ENCODE data around the gene DAG1. TPM values are rescaled to one million over a fixed set of nuclear protein-coding genes. Genes with fewer than 3 reads are reported as not detected.

Gene DAG1
- total RNA-seq, 1 donor from 2014 or later = 21.2 TPM

GRCh38 chr3:49554633-49555265, 84.7 kb downstream of the DAG1 start:
- no peak for DNase-seq

DNA sequence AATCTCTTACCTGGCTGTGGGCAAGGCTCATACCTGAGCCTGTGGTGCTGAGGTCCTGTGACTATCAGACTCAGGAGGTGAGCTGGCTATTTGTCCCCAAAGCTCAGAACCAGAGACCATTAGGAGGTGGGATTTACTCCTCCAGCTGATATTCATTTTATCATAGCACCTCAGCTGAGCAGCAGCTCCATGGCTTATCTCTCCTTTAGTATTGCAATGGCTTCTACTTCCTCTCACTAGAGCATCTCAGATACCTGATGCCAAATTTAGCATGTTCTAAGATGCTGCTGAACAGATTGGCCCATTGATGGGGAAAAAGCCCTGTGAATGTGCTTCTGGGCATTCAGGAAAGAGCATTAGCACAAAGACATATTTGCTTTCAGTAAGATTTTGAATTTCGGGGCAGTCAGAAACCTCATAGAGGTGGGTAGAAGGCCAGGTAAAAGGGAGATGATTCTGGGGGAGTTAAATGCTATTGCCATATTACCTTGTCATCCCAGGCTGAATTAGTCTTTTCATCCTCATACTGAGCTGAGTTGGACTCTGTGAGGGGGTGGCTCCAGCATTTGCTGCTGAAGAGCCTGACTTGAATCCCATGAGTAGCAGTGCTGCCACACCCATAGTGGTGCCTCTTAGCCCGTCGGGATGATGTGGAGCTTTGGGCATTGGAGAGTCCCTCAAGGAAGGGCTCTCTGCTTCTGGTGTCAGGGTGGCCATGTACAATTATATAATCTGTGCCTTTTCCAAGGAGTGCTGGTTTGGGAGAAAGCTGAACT, 86.6 kb downstream of the DAG1 start:
- DNase-seq = no peak

DNA sequence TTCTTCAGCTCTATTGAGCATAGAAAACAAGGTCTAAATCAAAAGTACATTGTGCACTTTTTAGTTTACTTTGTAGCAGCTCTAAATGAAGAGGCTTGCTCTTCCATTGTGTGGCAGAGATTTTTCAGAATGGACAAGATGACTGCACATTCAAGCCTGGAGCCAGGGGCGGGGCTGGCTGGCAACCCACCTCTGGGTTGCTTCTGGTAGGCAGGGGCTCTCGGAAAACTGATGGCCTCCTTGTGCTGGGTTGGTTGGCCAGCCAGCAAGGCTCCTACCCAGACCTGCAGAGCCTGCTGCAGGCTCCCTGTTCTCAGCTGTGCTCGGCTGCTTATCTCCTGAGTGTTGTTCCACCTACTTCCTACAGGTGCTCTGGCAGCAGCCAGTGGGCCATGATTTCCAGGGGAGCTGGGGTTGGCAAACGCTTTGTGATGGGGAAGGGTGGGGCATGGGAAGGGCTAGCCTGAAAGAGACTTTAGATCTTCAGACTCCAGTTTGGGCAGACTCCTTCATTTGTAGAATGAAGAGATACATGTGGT, 93.0 kb downstream of the DAG1 start:
- no peak for DNase-seq

DNA sequence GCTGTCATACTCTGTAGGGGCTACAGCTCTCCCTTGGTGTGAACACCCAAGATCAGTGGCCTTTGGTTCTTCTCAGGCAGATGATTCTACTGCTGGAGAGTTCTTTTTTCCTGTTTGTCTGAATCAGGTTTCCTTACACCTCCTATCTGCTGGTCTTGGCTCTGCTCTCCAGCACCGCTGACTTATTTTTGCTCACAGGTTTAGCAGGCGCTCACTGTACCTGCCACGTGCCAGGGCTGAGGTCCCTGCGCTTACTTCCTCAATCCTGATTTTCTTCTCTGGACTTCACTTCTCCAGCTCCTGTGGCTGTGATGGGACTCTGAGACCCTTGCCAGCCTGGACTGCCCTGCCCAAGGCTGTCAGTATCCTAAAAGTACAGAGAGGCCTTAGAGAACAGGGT, 93.7 kb downstream of the DAG1 start:
- DNase-seq = no peak

DNA sequence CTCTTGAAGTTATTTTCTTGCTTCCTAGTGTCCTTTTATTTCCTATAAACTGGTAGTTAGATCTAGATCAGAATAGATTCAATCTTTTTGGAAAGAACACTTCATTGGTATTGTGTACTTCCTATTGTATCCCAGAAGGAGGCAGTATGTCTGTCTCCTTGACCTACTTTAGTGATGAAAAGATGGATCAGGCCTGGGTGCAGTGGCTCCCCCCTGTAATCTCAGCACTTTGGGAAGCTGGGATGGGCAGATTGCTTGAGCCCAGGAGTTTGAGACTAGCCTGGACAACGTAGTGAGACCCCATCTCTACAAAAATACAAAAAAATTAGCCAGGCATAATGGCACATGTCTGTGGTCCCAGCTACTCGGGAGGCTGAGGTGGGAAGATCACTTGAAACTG, 96.2 kb downstream of the DAG1 start:
- DNase-seq = no peak

DNA sequence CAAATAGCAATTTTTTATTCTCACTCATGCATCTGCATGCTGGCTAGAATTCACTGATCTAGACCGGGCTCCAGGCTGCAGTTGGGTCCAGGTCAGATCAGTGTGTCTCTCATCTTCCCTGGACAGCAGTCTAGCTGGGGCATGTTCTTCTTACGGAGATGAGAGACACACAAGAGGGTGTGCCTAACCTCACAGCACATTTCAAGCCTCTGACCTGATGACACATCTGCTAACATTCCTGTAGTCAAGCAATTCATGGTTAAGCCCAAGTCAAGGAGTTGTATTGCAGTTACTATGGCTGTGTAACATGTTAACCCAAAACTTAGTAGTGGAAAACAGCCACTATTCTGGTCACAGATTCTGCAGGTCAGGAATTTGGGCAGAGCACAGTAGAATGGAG, 97.3 kb downstream of the DAG1 start:
- DNase-seq = no peak

GRCh38 chr3:49568965-49569364, 98.9 kb downstream of the DAG1 start:
- DNase-seq = no peak

DNA sequence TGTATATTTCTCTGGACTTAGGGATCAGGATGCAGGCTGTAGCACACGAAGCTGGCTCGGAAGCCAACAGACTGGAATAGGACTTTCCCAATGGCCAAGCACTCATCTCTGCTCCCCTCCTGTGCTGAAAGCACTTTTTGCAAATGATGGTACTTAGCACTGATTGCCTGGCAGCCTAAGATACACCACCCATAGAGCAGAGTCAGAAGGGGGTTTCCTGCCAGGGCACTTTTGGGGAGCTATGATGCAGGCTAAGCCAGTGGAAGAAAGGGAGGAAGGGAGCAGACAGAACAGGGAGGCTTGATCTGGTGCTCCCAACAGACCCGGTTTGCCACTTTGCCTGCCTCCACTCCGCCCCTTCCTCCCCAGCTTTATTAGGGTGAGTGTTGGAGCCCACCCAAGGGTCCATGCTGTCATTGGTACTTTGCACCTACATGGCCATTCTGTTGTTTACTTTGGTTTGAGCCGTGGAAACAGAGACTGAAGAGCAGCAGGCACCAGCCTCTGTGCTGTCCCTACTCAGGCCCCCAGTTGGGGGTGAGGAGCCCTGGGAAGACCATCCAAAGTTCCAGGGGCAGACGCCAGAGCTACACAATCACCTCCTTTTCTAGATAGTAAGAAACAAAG, 100.1 kb downstream of the DAG1 start:
- no peak for DNase-seq

GRCh38 chr3:49582177-49582576, 112.1 kb downstream of the DAG1 start:
- no peak for DNase-seq

Small RNA genes lying within 50 kb of the gene (small RNA-seq; reads per million reads assigned to genes)
- not detected for gene RNA5SP130

Other genes with a start within 250 kb of the DAG1 start
- 3.9 TPM for gene C3orf62, start 193.0 kb upstream of the DAG1 start, total RNA-seq
- gene USP4, start 130.2 kb upstream of the DAG1 start, total RNA-seq = 22.9 TPM
- gene GPX1, start 111.9 kb upstream of the DAG1 start, total RNA-seq = 57.6 TPM
- gene RHOA, start 58.3 kb upstream of the DAG1 start, total RNA-seq = 146 TPM
- gene TCTA, start 57.8 kb upstream of the DAG1 start, total RNA-seq = 10.1 TPM
- gene AMT, start 47.8 kb upstream of the DAG1 start, total RNA-seq = 0.62 TPM
- 12.3 TPM for gene NICN1, start 40.9 kb upstream of the DAG1 start, total RNA-seq
- gene BSN, start 84.2 kb downstream of the DAG1 start, total RNA-seq = 7.3 TPM
- gene APEH, start 204.1 kb downstream of the DAG1 start, total RNA-seq = 65.4 TPM
- gene MST1, start 219.2 kb downstream of the DAG1 start, total RNA-seq = 7.5 TPM
- 23.2 TPM for gene RNF123, start 219.3 kb downstream of the DAG1 start, total RNA-seq
- 0.78 TPM for gene AMIGO3, start 249.4 kb downstream of the DAG1 start, total RNA-seq